ENCODE results near the gene LDHAL6A. TPM values are rescaled to one million over a fixed set of nuclear protein-coding genes. Genes with fewer than 3 reads are reported as not detected.
A peak's percentile ranks its signal among the peaks of the same experiment; 100 is the strongest.
"Not testable (repeated sequence)": the region's sequence is repeated elsewhere in the genome, so short reads cannot be mapped to it uniquely, and the experiment has no call there.

The LDHAL6A gene
- total RNA-seq: not detected
- long read RNA-seq: 0 reads

- intact Hi-C loops (cut with DNase I, micrococcal nuclease): no loop called here
- ATAC-seq (no peak), DNase-seq (no peak)
These were observed at the start of gene LDHAL6A for GRCh38 chr11:18455686-18456372. Gene LDHAL6A, plus strand, starts transcription at chr11:18455856. Its CDS starts 825 bp downstream, at chr11:18456681.

- peak; percentile 60 for ATAC-seq
- DNase-seq; intact Hi-C loops (cut with DNase I, micrococcal nuclease): not testable (repeated sequence)
These were observed 48.3 kb upstream of the LDHAL6A start for GRCh38 chr11:18407400-18407799.

- DNase-seq (no peak), ATAC-seq (no peak)
- intact Hi-C loops (cut with DNase I, micrococcal nuclease): no loop called here
These were observed 46.9 kb upstream of the LDHAL6A start for GRCh38 chr11:18408558-18409291.

DNA sequence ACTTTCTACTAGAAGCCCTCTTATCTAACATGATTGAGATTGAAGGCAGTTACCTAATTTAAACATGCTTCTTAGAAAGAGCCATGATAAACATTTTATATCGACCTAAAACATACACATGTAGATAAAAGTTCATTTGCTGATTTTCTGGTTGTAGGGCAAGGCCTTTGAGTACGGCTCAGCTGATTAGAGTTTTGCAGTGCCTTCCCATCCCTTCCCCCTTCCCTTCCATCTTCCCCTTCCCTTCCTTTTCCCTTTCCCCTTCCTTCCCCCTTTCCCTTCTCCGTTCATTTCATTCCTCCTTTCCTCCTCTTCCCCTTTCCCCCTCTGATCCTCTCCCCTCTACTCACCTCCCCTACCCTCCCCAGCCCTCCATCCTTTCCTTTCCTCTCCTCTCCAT, 39.2 kb upstream of the LDHAL6A start:
- no peak for DNase-seq
- intact Hi-C loops (cut with DNase I, micrococcal nuclease): no loop called here
- ATAC-seq: no peak

- intact Hi-C loops (cut with DNase I, micrococcal nuclease): no loop called here
- no peak for DNase-seq
- ATAC-seq: peak; percentile 68
These were observed 36.6 kb upstream of the LDHAL6A start for GRCh38 chr11:18419040-18419439.

GRCh38 chr11:18420067-18420466, 35.6 kb upstream of the LDHAL6A start:
- DNase-seq (no peak), ATAC-seq (no peak)
- intact Hi-C loops (cut with DNase I, micrococcal nuclease): no loop called here

- intact Hi-C loops (cut with DNase I, micrococcal nuclease): no loop called here
- ATAC-seq (no peak), DNase-seq (no peak)
These were observed 28.4 kb upstream of the LDHAL6A start for GRCh38 chr11:18427240-18427639.

GRCh38 chr11:18429332-18429731, 26.3 kb upstream of the LDHAL6A start:
- intact Hi-C loops (cut with DNase I, micrococcal nuclease): no loop called here
- no peak for ATAC-seq
- DNase-seq: no peak

- intact Hi-C loops (cut with DNase I, micrococcal nuclease): no loop called here
- DNase-seq: no peak
These were observed 17.0 kb upstream of the LDHAL6A start for GRCh38 chr11:18438691-18439090.

GRCh38 chr11:18449251-18449650, 6.4 kb upstream of the LDHAL6A start:
- intact Hi-C loops (cut with DNase I, micrococcal nuclease): no loop called here
- no peak for DNase-seq
- ATAC-seq: no peak

More at GRCh38 chr11:18438691-18439090, 17.0 kb upstream of the LDHAL6A start:
- ATAC-seq: no peak

DNA sequence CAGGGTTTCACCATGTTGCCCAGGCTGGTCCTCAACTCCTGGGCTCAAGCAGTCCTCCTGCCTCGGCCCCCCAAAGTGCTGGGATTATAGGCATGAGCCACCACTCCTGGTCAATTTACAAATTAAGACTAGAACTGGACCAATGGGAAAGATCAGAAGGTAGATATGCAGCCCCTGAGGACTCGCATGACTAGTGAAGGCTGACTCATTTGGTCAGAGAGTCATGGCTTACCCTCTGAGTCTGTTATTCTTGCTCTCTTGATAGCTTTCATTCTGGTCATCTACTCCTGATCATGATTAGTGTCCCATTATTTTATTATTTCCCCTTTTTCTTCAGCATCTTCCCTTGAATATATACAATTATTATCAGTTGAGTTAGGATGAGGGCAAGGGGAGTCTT, 2.7 kb upstream of the LDHAL6A start:
- ATAC-seq (no peak), DNase-seq (no peak)
- intact Hi-C loops (cut with DNase I, micrococcal nuclease): no loop called here

DNA sequence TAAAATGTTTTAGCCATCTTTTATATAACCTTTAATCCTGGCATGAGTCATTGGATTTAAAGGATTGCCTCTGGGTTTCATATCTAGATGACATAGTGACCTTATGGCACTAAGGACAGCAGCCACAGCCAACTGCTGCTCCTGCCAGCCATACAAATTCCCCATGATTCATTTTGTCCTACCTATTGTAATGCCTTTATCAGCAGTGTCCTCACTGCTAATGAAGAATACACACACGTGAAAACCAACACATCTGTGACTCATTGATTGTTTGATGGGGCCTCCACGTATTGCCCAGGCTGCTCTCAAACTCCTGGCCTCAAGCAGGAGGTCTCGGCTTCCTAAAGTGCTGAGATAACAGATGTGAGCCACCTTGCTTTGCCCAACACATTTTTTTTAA, 1.8 kb downstream of the LDHAL6A start:
- intact Hi-C loops (cut with DNase I, micrococcal nuclease): no loop called here
- ATAC-seq: peak; percentile 37
- DNase-seq: no peak

- DNase-seq (no peak), ATAC-seq (no peak)
- intact Hi-C loops (cut with DNase I, micrococcal nuclease): no loop called here
These were observed 4.0 kb downstream of the LDHAL6A start for GRCh38 chr11:18459634-18460033.

- DNase-seq (no peak), ATAC-seq (no peak)
- intact Hi-C loops (cut with DNase I, micrococcal nuclease): no loop called here
These were observed 6.3 kb downstream of the LDHAL6A start for GRCh38 chr11:18461909-18462308.

GRCh38 chr11:18463439-18463838, 7.8 kb downstream of the LDHAL6A start:
- no peak for ATAC-seq
- DNase-seq: no peak
- intact Hi-C loops (cut with DNase I, micrococcal nuclease): no loop called here

GRCh38 chr11:18466402-18466801, 10.7 kb downstream of the LDHAL6A start:
- DNase-seq (no peak), ATAC-seq (no peak)
- intact Hi-C loops (cut with DNase I, micrococcal nuclease): no loop called here

GRCh38 chr11:18468059-18468458, 12.4 kb downstream of the LDHAL6A start:
- ATAC-seq: no peak
- DNase-seq: no peak
- intact Hi-C loops (cut with DNase I, micrococcal nuclease): no loop called here

DNA sequence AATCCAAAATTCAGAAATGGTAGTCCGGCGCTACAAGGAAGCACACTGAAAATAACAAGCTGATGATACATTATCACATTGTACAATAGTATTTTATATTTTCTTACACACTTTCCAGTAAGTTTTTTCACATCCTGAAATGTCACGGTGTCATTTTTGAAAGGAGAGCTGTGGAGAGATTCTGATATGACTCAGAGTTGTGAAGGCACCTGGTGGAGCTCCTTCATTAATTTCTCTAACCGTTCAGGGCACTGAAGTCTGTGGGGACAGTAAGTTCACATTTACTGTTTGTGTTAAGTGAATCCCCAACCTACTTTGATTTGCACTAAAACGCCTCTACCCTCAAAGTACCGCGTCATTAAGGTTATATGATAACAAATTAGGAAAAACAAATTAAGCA, 13.3 kb downstream of the LDHAL6A start:
- intact Hi-C loops (cut with DNase I, micrococcal nuclease): no loop called here
- DNase-seq (no peak), ATAC-seq (no peak)

- intact Hi-C loops (cut with DNase I, micrococcal nuclease): no loop called here
- ATAC-seq: no peak
- no peak for DNase-seq
These were observed 16.3 kb downstream of the LDHAL6A start for GRCh38 chr11:18471995-18472394.

GRCh38 chr11:18472587-18472986, 16.9 kb downstream of the LDHAL6A start:
- no peak for DNase-seq
- intact Hi-C loops (cut with DNase I, micrococcal nuclease): no loop called here
- ATAC-seq: no peak

GRCh38 chr11:18479063-18479462, 23.4 kb downstream of the LDHAL6A start:
- DNase-seq: no peak
- ATAC-seq: no peak
- intact Hi-C loops (cut with DNase I, micrococcal nuclease): no loop called here
